HepG2 (cell line): ENCODE results near the gene RSAD2. TPM values are rescaled to one million over a fixed set of nuclear protein-coding genes. Genes with fewer than 3 reads are reported as not detected.

Experiments
- CBX1 ChIP-seq: IDR thresholded peaks from one replicate; pipeline ENCODE4 v1.6.1; 2016; ENCODE audit warnings: antibody characterized with exemption, low read depth
- CBX5 ChIP-seq: sonication (generic); formaldehyde crosslinking; IDR thresholded peaks from 2 replicates; pipeline ENCODE4 v1.4.0; 2020; ENCODE audit warnings: missing genetic modification reagents, borderline replicate concordance
- DNMT3B ChIP-seq: conservative IDR thresholded peaks from 2 replicates; pipeline ENCODE4 v1.6.1; 2016; ENCODE audit warnings: missing biosample characterization, control low read depth
- FOXA1 ChIP-seq, 2 experiments: fragments of 450-650 bp in 1 of 2; sonication (generic) in 1 of 2; formaldehyde crosslinking in 1 of 2; IDR thresholded peaks; 2 replicates each; pipeline versions ENCODE4 v1.4.0 to v1.6.1; 2016 to 2020; ENCODE audit warnings: missing genetic modification reagents in 1 of 2
- GATAD2A ChIP-seq: IDR thresholded peaks from 2 replicates; pipeline ENCODE4 v1.6.1; 2016
- GMEB2 ChIP-seq: IDR thresholded peaks from 2 replicates; pipeline ENCODE4 v1.6.1; 2016; ENCODE audit warnings: missing biosample characterization, missing genetic modification reagents, low read depth
- HDAC2 ChIP-seq: sonication (generic); formaldehyde crosslinking; IDR thresholded peaks from 2 replicates; pipeline ENCODE4 v1.4.0; 2020; ENCODE audit warnings: missing genetic modification reagents
- KAT2B ChIP-seq: fragments of 150-350 bp; IDR thresholded peaks from 2 replicates; pipeline ENCODE4 v1.6.1; 2014; ENCODE audit warnings: low read depth, low read length, borderline replicate concordance
- KDM1A ChIP-seq: IDR thresholded peaks from 2 replicates; pipeline ENCODE4 v1.6.1; 2016; ENCODE audit warnings: missing compliant biosample characterization
- PBX3 ChIP-seq: sonication (generic); formaldehyde crosslinking; IDR thresholded peaks from 2 replicates; pipeline ENCODE4 v1.8.1; 2023; ENCODE audit warnings: missing genetic modification reagents, inconsistent platforms, borderline replicate concordance
- PHF21A ChIP-seq: sonication (generic); formaldehyde crosslinking; IDR thresholded peaks from 2 replicates; pipeline ENCODE4 v1.5.0; 2020; ENCODE audit warnings: mild to moderate bottlenecking, missing genetic modification reagents
- REPIN1 ChIP-seq: sonication (generic); formaldehyde crosslinking; IDR thresholded peaks from 2 replicates; pipeline ENCODE4 v1.8.0; 2022; ENCODE audit warnings: missing genetic modification reagents, low read depth, mild to moderate bottlenecking, borderline replicate concordance
- TARDBP ChIP-seq: sonication (generic); formaldehyde crosslinking; IDR thresholded peaks from 2 replicates; pipeline ENCODE4 v1.8.0; 2022; ENCODE audit warnings: mild to moderate bottlenecking, missing genetic modification reagents
- YEATS2 ChIP-seq: sonication (generic); formaldehyde crosslinking; IDR thresholded peaks from 2 replicates; pipeline ENCODE4 v1.4.0; 2020; ENCODE audit warnings: missing genetic modification reagents, borderline replicate concordance
- ZBTB33 ChIP-seq: sonication (generic); formaldehyde crosslinking; IDR thresholded peaks from 2 replicates; pipeline ENCODE4 v1.4.0; 2020; ENCODE audit warnings: missing genetic modification reagents
- ZFP36L1 ChIP-seq: sonication (generic); formaldehyde crosslinking; IDR thresholded peaks from 2 replicates; pipeline ENCODE4 v1.8.0; 2022; ENCODE audit warnings: mild to moderate bottlenecking, missing genetic modification reagents, moderate library complexity
- ZMYM4 ChIP-seq: sonication (generic); formaldehyde crosslinking; IDR thresholded peaks from 2 replicates; pipeline ENCODE4 v1.8.1; 2023; ENCODE audit warnings: mild to moderate bottlenecking, missing genetic modification reagents
- ZNF292 ChIP-seq: sonication (generic); formaldehyde crosslinking; IDR thresholded peaks from 2 replicates; pipeline ENCODE4 v1.8.1; 2022; ENCODE audit warnings: mild to moderate bottlenecking, low read depth, missing genetic modification reagents, borderline replicate concordance
- ZNF441 ChIP-seq: sonication (generic); formaldehyde crosslinking; IDR thresholded peaks from 2 replicates; pipeline ENCODE4 v1.7.0; 2021; ENCODE audit warnings: missing genetic modification reagents, borderline replicate concordance
- ZNF556 ChIP-seq: sonication (generic); formaldehyde crosslinking; IDR thresholded peaks from 2 replicates; pipeline ENCODE4 v1.4.0; 2020; ENCODE audit warnings: mild to moderate bottlenecking, missing genetic modification reagents, borderline replicate concordance
- ZNF558 ChIP-seq: sonication (generic); formaldehyde crosslinking; IDR thresholded peaks from 2 replicates; pipeline ENCODE4 v1.9.0; 2022; ENCODE audit warnings: mild to moderate bottlenecking, missing genetic modification reagents, borderline replicate concordance
- ZNF567 ChIP-seq: sonication (generic); formaldehyde crosslinking; IDR thresholded peaks from 2 replicates; pipeline ENCODE4 v1.8.1; 2023; ENCODE audit warnings: mild to moderate bottlenecking, missing genetic modification reagents, borderline replicate concordance
- ZNF616 ChIP-seq: sonication (generic); formaldehyde crosslinking; IDR thresholded peaks from 2 replicates; pipeline ENCODE4 v1.5.0; 2020; ENCODE audit warnings: low read depth, mild to moderate bottlenecking, missing genetic modification reagents
- ZNF788 ChIP-seq: sonication (generic); formaldehyde crosslinking; IDR thresholded peaks from 2 replicates; pipeline ENCODE4 v1.5.0; 2020; ENCODE audit warnings: mild to moderate bottlenecking, missing genetic modification reagents, borderline replicate concordance
- polyA plus RNA-seq, 8 experiments: library from polyadenylated mRNA; depleted of rRNA in 3 of 8; stranded (reverse) in 7 of 8; unstranded in 1 of 8; fragments of >200 nt; fragmentation: Illumina TruSeq in 4 of 8; extraction: Trizol in 4 of 8; gene quantifications; 2 replicates each; pipeline versions ENCODE4 v1.2.1 to v1.2.3, GENCODE V29; 2011 to 2016; ENCODE audit warnings: low read depth in 4 of 8, missing spikeins in 1 of 8, mixed read lengths in 1 of 8; ENCODE audit not compliant: insufficient read depth in 1 of 8
- total RNA-seq, 5 experiments: library from RNA; depleted of rRNA; stranded (reverse); fragments of >200 nt; fragmentation: Illumina TruSeq; extraction: Trizol; gene quantifications; 2 replicates each; pipeline ENCODE4 v1.2.3, GENCODE V29; 2016; ENCODE audit warnings: low read depth in 1 of 5

Gene RSAD2
- total and polyA plus RNA-seq, 2 of the 13 experiments (the other 11 are each of a cell fraction or from before 2014, with no cell fraction given), result 0.11 TPM; not detected in 1

- TF ChIP-seq CBX5 (CRISPR knock-in tag), result peak; percentile 100
- TF ChIP-seq ZNF567 (CRISPR knock-in tag), result no peak
- TF ChIP-seq ZNF788 (CRISPR knock-in tag), result 0 out of 2 replicates have a peak, but pooled peaks have one; percentile 22
- peak; percentile 54; the same call in 1 of the 2 replicates for TF ChIP-seq TARDBP
- TF ChIP-seq ZNF616, result peak; percentile 100
- 0 out of 2 replicates have a peak, but pooled peaks have one; percentile 33 for TF ChIP-seq ZNF556 (CRISPR knock-in tag)
- 0 out of 2 replicates have a peak, but pooled peaks have one; percentile 13 for TF ChIP-seq ZBTB33 (CRISPR knock-in tag)
- TF ChIP-seq ZFP36L1 (CRISPR knock-in tag), result no peak
- peak; percentile 100 for TF ChIP-seq CBX1
- no peak for TF ChIP-seq YEATS2 (CRISPR knock-in tag)
- TF ChIP-seq ZNF558 (CRISPR knock-in tag), result no peak
- no peak for TF ChIP-seq GMEB2 (CRISPR knock-in tag)
- no peak for TF ChIP-seq PHF21A (CRISPR knock-in tag)
- no peak for TF ChIP-seq PBX3
- TF ChIP-seq REPIN1, result 0 out of 2 replicates have a peak, but pooled peaks have one; percentile 35
- TF ChIP-seq FOXA1 (IDR thresholded peaks at IDR 0.05), result no peak
- TF ChIP-seq FOXA1 (CRISPR knock-in tag; IDR thresholded peaks at IDR 0.05), result no peak
- peak; percentile 54; the same call in 1 of the 2 replicates for TF ChIP-seq HDAC2 (CRISPR knock-in tag)
- no peak for TF ChIP-seq KAT2B
- TF ChIP-seq DNMT3B (CRISPR knock-in tag), result no peak
- no peak for TF ChIP-seq GATAD2A
- TF ChIP-seq KDM1A (CRISPR knock-in tag), result 0 out of 2 replicates have a peak, but pooled peaks have one; percentile 40
- no peak for TF ChIP-seq ZNF292 (CRISPR knock-in tag)
- no peak for TF ChIP-seq ZNF441 (CRISPR knock-in tag)
- 0 out of 2 replicates have a peak, but pooled peaks have one; percentile 22 for TF ChIP-seq ZMYM4 (CRISPR knock-in tag)
Observed at GRCh38 chr2:6845312-6845711, 32.3 kb upstream of the RSAD2 start (continued).
